NCI-H345 treated with DMSO at 0.1 percent for 48 hours (cell line): ENCODE measurements around the gene TSSK3.
"Not testable (repeated sequence)": the region's sequence is repeated elsewhere in the genome, so short reads cannot be mapped to it uniquely, and the experiment has no call there.

Source experiments
- DNase-seq: peaks from one replicate; lab custom pipeline; 2025; ENCODE audit not compliant: unreplicated experiment; lab: John Stamatoyannopoulos, UW

The TSSK3 gene

GRCh38 chr1:32338637-32339145 is 23.6 kb upstream of the TSSK3 start:
- DNase-seq: no peak

- DNase-seq: no peak
Measured at GRCh38 chr1:32339363-32339978, 22.9 kb upstream of the TSSK3 start.

- DNase-seq: no peak
Measured at GRCh38 chr1:32341186-32341757, 21.1 kb upstream of the TSSK3 start.

- no peak for DNase-seq
Measured at GRCh38 chr1:32341971-32342370, 20.4 kb upstream of the TSSK3 start.

- no peak for DNase-seq
Measured at GRCh38 chr1:32342704-32343103, 19.6 kb upstream of the TSSK3 start.

- no peak for DNase-seq
Measured at GRCh38 chr1:32345289-32345827, 17.0 kb upstream of the TSSK3 start.

GRCh38 chr1:32346532-32347157 is 15.7 kb upstream of the TSSK3 start:
- no peak for DNase-seq

- DNase-seq: no peak
Measured at GRCh38 chr1:32349211-32349708, 13.1 kb upstream of the TSSK3 start.

- DNase-seq: peak; percentile 69
Measured at GRCh38 chr1:32350785-32351398, 11.4 kb upstream of the TSSK3 start.

GRCh38 chr1:32351399-32352238 is 10.7 kb upstream of the TSSK3 start:
- peak; percentile 86 for DNase-seq

GRCh38 chr1:32352239-32352745 is 10.0 kb upstream of the TSSK3 start:
- no peak for DNase-seq

GRCh38 chr1:32352831-32353383 is 9.4 kb upstream of the TSSK3 start:
- DNase-seq: no peak

- no peak for DNase-seq
Measured at GRCh38 chr1:32353431-32353830, 8.9 kb upstream of the TSSK3 start.

GRCh38 chr1:32353886-32354570 is 8.3 kb upstream of the TSSK3 start:
- DNase-seq: no peak

- not testable (repeated sequence) for DNase-seq
Measured at GRCh38 chr1:32355778-32356177, 6.6 kb upstream of the TSSK3 start.

GRCh38 chr1:32356478-32356877 is 5.9 kb upstream of the TSSK3 start:
- no peak for DNase-seq

GRCh38 chr1:32357614-32358013 is 4.7 kb upstream of the TSSK3 start:
- no peak for DNase-seq

- no peak for DNase-seq
Measured at GRCh38 chr1:32358435-32358834, 3.9 kb upstream of the TSSK3 start.

- no peak for DNase-seq
Measured at GRCh38 chr1:32361308-32361673, 1.0 kb upstream of the TSSK3 start.
